ENCODE results near the gene APMAP. TPM values are rescaled to one million over a fixed set of nuclear protein-coding genes. Genes with fewer than 3 reads are reported as not detected.

Gene APMAP, protein sequence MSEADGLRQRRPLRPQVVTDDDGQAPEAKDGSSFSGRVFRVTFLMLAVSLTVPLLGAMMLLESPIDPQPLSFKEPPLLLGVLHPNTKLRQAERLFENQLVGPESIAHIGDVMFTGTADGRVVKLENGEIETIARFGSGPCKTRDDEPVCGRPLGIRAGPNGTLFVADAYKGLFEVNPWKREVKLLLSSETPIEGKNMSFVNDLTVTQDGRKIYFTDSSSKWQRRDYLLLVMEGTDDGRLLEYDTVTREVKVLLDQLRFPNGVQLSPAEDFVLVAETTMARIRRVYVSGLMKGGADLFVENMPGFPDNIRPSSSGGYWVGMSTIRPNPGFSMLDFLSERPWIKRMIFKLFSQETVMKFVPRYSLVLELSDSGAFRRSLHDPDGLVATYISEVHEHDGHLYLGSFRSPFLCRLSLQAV
- total RNA-seq (2014; rRNA removed; shearing (Covaris generic)) = 92.6 and 93.8 TPM in 2 replicates

DNA sequence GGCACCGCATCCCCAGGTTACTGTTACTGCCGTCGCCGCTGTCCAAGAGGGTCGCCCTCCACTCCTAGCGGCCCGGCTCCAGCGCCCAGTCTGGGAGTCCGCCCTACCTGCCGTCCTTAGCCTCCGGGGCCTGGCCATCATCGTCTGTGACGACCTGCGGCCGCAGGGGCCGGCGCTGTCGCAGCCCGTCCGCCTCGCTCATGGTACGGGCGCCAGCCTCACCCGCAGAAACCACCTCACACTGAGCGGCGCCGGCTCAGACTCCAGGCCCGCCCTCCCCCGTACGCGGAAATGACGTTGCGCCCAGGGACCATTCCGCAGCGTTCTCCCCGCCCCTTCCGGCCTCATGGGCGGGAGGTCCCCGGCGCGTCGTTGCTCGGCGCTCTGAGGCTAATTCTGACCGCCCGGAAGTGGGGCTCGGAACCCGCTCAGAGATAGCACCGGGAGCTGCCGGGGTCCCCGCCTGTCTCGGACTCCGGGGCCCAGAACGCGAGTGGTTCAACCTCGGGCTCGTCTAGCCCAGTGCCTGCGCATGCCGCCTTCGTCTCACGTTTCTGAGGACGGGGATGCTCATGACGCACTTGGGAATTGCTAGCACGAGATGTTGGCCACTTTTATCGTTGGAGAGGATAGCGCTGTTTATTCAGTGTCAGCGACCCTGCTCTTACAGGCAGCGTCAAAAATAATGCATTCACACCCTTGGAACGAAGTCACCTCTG is at the start of gene APMAP:
Gene APMAP, minus strand, starts transcription at position 265 of the 719 bp plus-strand sequence. Its CDS starts 63 bp downstream, at position 202.
- peak; percentile 94 for DNase-seq (ENCODE audit: low spot score)

DNA sequence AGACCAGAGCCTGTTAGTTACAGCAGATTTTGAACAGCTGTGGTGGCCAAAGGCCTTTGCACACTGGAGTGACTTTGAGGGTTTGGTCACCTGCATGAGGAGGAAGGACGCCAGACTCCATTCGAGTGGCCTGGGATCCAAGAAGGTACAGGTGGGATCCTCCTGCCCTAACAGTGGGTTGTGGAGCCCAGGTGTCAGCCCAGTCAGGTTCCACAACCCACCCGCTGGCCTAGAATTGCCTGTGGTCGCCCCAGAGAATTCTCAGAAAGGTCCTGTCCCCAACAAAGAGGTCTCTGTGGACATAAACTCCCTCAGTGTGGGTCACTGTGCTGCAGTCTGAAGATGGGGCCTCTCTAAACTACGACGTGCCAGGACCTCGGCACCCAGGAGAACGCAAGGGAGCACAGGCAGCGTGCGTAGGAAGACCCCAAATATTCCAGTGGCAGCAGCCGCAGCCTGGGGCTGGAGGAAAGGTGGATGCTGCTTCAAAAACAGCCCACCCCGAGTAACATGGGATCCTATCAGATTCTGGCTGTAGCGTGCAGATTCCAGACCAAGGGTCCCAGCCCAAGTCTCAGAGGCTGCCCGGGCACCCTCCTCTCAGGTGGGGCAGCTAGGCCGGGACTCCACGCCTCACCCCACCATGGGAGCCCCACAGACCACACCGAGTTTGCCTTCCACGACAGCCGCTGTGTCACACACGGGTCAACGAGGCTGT is 49.4 kb upstream of the APMAP start:
- no peak for DNase-seq (ENCODE audit: low spot score)

DNA sequence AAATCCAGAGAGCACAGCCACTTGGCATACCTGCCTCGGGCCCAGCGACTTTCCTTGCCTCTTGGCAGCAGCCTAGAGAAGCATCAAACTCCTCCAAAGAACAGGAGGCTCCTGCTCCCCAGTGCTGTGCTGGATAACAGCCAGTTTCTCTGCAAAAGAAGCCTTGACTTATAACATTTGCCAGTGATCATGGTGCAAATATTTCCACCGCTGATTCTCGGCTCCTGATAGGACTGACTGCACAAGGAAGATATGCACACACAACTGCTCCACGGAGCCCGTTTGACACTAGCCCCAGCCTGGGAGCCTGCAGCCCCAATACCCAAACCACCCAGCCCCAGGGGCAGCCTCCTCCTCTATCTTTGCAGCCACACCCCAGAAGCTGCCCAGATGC is 47.9 kb upstream of the APMAP start:
- DNase-seq (ENCODE audit: low spot score) = no peak

DNA sequence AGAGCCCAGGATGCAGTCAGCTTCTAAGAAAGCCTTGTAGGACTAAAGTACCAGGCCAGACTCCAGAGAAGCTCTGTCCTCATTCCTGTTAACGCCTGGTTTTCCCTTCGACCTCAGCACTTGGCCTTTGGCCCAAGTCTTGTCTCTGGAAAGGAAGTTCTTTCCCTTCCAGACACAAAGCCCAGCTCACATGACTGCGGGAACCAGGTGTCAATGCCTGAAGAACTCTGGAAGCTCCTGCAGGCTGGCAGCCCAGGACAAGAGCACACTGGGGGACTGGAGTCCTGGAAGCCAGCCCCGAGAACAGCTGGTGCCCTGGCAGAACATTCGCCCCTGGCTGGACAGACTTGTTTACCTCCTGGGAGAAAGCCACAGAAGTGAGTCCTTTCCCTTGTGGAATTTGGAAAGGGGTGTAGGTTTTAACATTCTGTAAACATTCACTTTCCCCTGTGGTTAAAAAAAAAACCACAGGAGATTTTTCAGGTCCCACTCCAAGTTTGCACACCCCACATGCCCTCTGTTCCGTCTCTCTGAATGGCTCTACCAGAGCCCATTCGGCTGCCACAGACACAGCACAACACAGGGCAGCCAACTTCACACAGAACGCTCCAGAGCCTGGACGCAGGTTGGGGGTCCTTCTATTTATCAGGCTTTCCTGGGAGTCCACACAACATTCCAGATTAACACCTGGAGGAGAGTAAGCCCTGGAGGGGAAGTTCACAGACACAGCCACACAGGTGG is 47.3 kb upstream of the APMAP start:
- DNase-seq (ENCODE audit: low spot score) = peak; percentile 47

DNA sequence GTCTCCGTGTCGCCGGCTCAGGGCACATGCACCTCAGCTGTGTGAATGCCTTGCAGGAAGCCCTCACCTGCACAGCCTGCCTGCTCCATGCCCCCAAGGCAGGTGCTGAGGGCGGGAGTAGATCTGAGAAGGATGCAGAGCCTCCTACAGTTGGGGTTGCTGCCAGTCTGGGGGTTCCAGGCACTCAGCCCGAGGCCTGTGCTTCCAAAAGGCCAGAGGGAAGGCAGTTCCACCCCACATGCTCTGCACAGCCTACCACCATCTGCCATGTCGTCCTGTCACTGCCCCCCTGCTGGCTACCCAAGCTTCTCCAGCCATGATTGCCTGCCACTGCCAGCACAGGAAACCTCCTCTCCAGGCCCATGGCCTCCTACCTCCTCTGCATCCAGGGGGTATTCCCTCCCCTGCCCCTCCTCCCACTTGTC is 46.1 kb upstream of the APMAP start:
- DNase-seq (ENCODE audit: low spot score) = no peak

DNA sequence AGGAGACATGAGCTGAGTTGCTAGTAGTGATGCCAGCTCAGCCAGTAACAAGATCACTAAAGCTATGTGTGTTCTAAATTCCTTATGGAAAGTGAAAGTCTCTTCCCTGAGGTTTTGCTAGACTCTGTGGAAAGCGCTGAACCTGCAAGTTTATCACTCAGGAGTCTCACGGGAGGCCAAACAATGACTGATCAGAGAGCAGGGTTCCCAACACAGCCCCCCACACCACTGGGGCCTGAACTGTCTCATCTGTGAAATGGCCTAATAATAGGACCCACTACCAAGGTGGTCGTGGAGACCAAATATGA is 45.5 kb upstream of the APMAP start:
- no peak for DNase-seq (ENCODE audit: low spot score)

DNA sequence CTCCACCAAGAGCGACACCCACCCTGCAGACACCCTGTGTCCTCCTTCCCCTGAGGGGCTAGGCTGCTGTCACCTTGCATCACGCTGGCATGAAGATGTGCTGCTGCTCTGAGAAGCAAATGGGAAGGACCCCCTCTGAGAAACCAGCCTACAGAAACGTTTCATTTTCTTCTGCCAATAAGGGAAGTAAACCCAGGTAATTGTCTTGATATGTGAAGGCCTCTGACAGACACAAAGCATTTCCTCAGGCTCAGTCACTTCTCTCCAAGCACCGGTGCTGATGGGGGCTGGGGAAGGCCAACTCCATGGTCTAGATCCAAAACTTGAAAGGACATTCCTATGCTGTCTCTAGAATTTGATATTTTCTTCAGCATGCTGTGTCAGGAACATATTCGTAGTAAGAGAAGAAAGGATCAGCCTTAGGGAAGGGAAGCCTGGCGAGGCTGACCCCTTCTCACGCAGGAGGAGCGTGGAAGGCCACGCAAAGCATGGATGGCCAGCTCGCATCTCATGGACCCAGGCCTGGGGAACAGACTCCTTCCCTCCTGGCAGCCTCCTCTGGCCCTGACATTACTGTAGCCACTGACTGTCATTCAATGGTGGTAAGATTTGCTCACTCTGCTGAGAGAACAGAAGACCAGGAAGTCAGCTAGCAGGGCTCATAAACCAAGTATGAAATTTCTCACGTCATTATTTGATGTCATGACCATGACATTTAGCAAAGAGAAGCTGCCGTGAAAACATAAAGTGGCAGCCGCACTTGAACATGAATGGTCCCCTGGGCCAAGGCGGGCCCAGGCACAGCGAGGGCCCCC is 44.9 kb upstream of the APMAP start:
- DNase-seq (ENCODE audit: low spot score) = no peak

DNA sequence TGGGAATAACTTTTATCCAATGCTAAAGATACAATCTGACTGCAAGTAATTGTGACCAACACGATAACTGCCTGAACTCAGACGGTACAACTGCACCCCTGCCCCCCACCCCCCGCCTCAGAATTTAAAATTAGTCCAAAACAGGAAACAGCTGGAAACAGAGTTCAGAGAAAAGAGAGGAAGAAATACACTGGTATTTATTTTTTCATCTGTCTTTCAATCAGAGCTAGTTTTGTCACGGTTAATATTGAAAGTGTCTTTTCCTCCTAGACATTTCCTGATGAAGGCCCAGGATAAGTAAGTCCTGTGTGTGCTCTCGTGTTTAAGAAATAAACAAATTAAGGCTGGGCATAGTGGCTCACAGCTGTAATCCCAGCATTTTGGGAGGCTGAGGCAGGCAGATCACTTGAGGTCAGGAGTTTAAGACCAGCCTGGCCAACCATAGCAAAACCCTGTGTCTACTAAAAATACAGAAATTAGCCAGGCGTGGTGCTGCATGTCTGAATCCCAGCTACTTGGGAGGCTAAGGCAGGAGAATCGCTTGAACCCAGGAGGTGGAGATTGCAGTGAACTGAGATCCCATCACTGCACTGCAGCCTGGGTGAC is 43.9 kb upstream of the APMAP start:
- DNase-seq (ENCODE audit: low spot score) = no peak

DNA sequence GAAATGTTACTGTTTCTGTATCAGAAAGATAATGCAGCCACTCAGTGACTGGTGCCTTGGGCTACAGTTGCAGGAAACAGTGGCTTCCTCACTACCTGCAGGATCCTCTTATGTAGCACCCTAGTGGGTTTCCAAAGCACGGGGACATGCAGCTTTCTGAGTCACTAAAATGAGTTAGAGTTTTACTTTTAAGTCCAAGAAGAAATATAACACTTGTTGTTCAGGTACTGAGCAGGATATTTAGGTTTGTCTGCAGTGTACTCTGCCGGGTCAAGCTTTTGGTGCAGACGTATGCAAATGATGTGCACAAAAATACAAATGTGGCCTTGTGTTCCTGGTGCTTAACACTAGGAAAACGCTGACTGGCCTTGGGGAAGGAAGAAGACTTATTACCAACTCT is 43.4 kb upstream of the APMAP start:
- no peak for DNase-seq (ENCODE audit: low spot score)

DNA sequence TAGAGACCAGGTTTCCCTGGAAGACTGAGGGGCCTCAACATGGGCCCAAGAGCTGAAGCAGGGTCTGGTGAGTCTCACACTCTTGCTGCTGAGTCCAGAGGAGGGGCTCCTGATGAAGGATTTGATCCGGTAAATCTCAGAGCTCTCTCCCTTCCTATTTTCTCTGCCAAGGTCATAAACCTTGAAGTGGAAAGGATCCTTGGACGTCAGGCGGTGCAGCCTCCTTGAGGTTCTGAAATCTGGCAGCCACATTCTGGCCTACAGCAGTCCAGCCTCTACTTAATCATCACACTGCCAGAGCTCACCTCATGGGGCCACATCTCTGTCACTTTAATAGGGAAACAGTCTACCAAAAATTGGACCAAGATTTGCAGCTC is 41.4 kb upstream of the APMAP start:
- no peak for DNase-seq (ENCODE audit: low spot score)

DNA sequence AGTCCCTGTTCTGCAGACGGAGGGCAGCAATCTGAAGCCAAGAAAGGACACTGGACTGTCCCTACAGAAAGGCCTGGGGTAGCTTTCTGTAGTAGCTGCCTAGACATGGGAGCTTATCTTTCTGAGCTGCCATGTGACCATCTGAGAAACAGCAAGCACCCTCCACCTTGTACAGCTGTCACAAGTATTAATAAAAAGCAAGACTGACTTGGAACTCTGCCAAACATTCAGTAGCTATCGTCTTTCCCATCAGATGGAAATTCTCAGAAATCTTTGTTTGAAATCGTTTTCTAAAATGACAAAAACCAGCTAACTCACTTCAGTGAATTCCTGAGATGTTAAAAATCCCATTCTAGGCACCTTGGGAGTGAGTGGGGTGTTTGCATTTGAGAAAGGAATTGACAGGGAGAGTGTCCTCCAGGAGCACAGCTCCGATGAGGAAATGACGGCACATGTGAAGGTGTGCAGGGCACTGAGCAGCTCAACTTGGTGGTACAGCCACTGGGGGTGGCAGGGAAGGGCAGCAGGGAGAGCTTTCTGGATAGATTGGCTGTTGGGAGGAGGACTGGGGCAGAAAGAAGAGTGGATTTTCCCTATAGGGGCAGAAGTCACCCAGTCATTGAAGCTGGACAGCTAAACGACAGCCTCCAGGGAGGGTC is 40.8 kb upstream of the APMAP start:
- DNase-seq (ENCODE audit: low spot score) = peak; percentile 69

DNA sequence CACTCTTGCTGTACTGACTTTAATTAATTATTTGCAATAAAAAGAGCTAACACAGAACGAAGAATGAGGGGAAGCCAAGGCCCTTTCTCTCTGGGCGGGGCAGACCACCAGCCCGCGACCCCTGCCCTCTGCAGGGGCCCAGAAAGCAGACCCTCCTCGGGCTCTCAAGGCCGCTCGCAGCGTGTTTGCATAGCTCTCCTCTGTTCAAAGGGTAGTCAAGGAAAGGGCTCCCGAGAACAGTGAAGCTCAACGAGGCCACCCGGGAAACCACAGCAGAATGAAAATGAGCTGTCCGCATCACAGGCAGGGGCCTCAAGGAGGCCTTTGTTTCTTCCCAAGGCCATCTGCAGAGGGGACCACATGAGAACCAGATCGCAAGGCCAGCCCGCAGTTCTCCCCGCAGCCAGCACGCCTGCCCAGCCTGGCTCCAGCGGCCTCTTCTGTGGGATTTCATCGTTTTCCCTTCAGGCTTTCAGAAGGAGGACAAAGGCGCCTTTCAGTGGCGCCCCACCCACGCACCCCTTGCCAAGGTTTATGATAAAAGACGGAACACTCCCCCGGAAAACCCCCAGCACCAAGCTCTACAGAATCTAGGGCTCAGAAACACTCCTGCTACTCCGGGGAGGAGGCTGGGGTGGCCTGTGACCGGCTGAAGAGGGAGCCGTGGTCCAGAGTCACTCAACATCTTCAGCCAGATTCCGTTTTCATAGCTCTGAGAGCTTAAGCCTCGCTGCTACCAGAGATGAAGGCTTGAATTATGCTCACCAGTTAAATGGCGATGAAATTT is 40.1 kb upstream of the APMAP start:
- DNase-seq (ENCODE audit: low spot score) = peak; percentile 70

DNA sequence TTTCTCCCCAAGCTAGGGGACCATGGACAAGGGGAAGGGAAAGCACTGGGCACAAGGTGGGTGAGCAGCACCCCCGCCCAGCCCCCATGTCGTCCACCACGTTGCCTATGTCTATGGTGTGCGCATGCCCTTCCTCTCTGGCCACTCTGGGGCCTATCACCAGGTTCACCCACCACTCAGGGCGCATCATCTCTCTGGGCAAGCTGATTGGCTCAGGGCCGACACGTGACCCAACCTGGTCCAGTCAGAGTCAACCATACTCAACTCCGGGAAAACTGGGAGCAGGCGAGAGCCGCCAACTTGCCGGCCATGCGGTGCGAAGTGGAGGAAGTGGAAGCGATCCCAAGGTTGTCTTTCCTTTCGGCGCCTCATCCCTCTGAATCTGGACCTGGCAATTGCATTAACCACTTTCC is 39.5 kb upstream of the APMAP start:
- DNase-seq (ENCODE audit: low spot score) = no peak

DNA sequence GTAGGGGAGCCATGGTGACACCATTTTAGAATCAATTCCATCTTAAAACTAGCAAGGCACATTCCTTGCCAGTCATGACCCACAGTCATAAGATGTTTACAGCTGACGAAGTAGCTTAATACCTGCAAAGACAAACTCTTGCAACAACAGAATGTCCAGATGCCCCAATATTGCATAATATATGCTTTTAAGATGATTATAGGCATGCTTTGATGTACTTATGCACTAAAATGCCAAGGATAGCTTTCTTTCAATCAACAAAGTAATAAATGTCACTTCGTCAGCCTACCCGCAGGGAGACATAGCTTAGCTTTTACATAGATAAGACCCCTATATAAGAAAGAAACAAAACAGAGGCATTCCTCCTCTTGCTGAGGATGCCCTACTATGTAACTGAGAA is 38.7 kb upstream of the APMAP start:
- DNase-seq (ENCODE audit: low spot score) = no peak

DNA sequence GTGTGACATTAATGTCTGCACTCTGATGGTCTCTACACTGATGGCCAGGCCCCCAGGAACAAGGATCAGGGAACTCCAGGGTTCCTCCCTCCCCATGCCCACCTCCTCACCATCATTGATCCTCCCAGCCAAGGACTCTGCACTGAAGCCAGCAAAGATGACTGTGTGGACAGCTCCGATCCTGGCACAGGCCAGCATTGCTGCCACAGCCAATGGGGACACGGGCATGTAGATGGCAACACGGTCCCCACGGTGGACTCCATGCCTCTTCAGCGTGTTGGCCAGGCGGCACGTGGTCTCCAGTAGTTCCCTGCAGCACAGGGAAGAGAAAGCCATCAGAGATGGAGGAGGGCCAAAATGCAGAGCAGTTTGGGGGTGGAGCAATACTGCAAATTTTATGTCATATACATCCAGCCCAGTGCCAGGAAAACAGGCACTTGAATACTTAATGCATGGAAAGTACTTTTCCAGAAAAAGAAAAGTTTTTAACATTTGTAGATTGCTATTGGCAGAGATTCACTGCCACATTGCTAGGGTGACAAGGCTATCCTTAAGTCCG is 38.2 kb upstream of the APMAP start:
- DNase-seq (ENCODE audit: low spot score) = no peak

DNA sequence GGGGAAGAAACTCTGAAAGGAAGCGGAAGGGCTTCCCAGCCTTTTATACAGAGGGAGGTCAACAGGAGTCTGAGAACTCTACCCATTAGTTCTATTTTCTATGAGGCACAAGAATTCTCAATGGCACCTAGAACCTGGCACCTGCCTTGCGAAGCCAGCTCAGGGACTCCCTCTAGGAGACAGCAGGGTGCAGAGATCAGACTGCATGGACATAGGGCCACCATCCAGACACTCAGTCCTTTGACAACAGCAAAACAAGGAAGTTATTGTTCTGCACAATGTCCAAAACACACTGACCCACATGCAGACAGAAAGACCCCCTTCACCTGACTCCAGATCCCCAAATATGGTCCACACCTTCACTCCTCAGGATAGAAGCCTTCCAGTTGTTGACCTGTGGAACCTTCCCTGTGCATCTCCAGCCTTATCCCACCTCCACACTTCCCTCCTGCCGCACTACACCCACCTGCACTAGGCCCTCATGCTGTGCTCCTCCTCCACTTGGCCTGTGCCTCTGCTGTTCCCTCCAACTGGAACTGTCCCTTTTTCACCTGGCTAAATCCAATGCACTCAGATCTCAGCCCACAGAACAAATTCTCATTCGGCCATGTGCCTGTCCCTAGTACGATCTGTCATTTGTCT is 37.6 kb upstream of the APMAP start:
- no peak for DNase-seq (ENCODE audit: low spot score)

DNA sequence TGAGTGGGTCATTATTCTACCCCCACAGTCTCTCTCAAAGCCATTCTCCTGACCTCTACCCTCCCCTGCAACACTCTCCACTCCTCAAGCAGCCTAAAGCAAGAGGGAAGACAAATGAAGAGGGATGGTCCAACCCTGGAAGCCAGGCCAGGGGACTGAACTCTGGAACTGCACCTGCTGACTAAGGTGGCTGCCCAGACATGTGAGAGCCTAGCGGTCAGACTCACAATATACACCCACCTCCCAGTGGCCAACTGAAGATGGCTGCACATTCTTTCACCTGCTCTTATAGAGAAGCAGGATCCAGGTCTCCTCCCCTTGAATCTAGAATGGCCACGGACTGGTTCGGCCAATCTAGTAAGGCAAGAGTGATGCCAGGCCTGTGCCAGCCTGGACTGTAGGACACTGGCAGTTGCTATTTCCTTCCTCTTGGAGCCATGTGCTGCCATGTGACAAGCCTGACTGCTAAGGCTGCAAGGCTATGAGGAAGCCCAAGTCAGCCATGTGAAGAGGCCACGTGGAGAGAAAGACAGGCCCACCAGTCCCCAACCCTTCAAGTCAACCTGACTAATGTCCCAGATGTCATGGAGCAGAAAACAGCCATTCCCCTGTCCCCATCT is 33.5 kb upstream of the APMAP start:
- no peak for DNase-seq (ENCODE audit: low spot score)
